HCT116 (cell line): Measurements from ENCODE around the gene BPIFA1. TPM values are rescaled to one million over a fixed set of nuclear protein-coding genes. Genes with fewer than 3 reads are reported as not detected.

Experiments
- ATAC-seq: fragments of 200-7000 bp; cut with Tn5 transposase; 2 replicates; pipeline ENCODE4 v1.9.1; 2020; ENCODE audit warnings: mild to moderate bottlenecking, moderate library complexity
- BruUV-seq: library from RNA; stranded (reverse); fragments of 400-500 nt; replicated peaks from 2 replicates; lab custom pipeline; 2021; lab: Mats Ljungman, UMichigan
- CTCF ChIA-PET: fragments of 300-600 bp; sonication (Branson Sonifier 250); formaldehyde crosslinking; loops from one replicate; lab custom pipeline; 2021; ENCODE audit warnings: antibody characterized with exemption; lab: Charles Lee
- POLR2A ChIA-PET: fragments of 300-600, 350-600 bp; sonication (Branson Sonifier 250); formaldehyde crosslinking; loops from one replicate; lab custom pipeline; 2021; ENCODE audit warnings: antibody characterized with exemption; lab: Charles Lee
- RAD21 ChIA-PET, 2 experiments: fragments of 300-600 bp; sonication (Branson Sonifier 250); formaldehyde crosslinking; loops; one replicate each; lab custom pipeline; 2023; ENCODE audit warnings: low total read pairs in 2 of 2; ENCODE audit not compliant: uncharacterized antibody in 2 of 2, unreplicated experiment in 2 of 2, low non-redundant PET in 1 of 2; lab: Charles Lee
- DNase-seq: peaks from one replicate; pipeline ENCODE4 v3.0.0-alpha.2; 2010; ENCODE audit warnings: low read depth, low spot score
- H2AFZ ChIP-seq: fragments of 200-600 bp; shearing (Covaris generic), sonication (generic); 2 replicates; pipeline ENCODE4 v1.6.1; 2017; ENCODE audit warnings: low read depth, mixed run types, mixed read lengths, antibody characterized with exemption, low read length; ENCODE audit not compliant: poor library complexity, severe bottlenecking
- H3K27ac ChIP-seq: 2 replicates; pipeline ENCODE4 v1.5.1; 2012; ENCODE audit warnings: low read depth, low read length
- H3K27me3 ChIP-seq: fragments of 200-600 bp; sonication (generic); 2 replicates; pipeline ENCODE4 v1.6.1; 2016; ENCODE audit warnings: mixed run types, low read length, mixed read lengths; ENCODE audit not compliant: insufficient read depth
- H3K36me3 ChIP-seq, 2 experiments: fragments of 200-500 bp in 1 of 2; fragments of 200-600 bp in 1 of 2; sonication (Bioruptor generic) in 1 of 2; sonication (generic) in 1 of 2; 2 replicates each; pipeline versions ENCODE4 v1.5.1 to v1.6.1; 2014 to 2016; ENCODE audit warnings: low read length in 2 of 2, inconsistent platforms in 1 of 2, mixed read lengths in 1 of 2, mixed run types in 1 of 2; ENCODE audit not compliant: insufficient read depth in 2 of 2, control insufficient read depth in 1 of 2
- H3K4me1 ChIP-seq, 2 experiments: fragments of 200-600 bp in 1 of 2; sonication (generic) in 1 of 2; 2 replicates each; pipeline versions ENCODE4 v1.5.1 to v1.6.1; 2012 to 2017; ENCODE audit warnings: low read length in 2 of 2, inconsistent platforms in 1 of 2, mild to moderate bottlenecking in 1 of 2, mixed read lengths in 1 of 2, mixed run types in 1 of 2, moderate library complexity in 1 of 2; ENCODE audit not compliant: insufficient read depth in 2 of 2, control insufficient read depth in 1 of 2
- H3K4me2 ChIP-seq: fragments of 200-600 bp; sonication (generic); 2 replicates; pipeline ENCODE4 v1.6.1; 2017; ENCODE audit warnings: mixed run types, low read length, mixed read lengths
- H3K4me3 ChIP-seq, 2 experiments: fragments of 200-600 bp in 1 of 2; sonication (generic) in 1 of 2; replicated peaks in 1 of 2; 2 replicates each; pipeline ENCODE4 v1.5.1; 2011 to 2016; ENCODE audit warnings: low read length in 2 of 2, control low read depth in 1 of 2, low read depth in 1 of 2, mild to moderate bottlenecking in 1 of 2, mixed read lengths in 1 of 2, mixed run types in 1 of 2
- H3K79me2 ChIP-seq: fragments of 200-600 bp; sonication (generic); 2 replicates; pipeline ENCODE4 v1.6.1; 2017; ENCODE audit warnings: mild to moderate bottlenecking, mixed run types, low read length, moderate library complexity, mixed read lengths; ENCODE audit not compliant: insufficient read depth
- H3K9ac ChIP-seq: fragments of 200-600 bp; sonication (generic); 2 replicates; pipeline ENCODE4 v1.6.1; 2016; ENCODE audit warnings: low read length, mixed read lengths
- H3K9me2 ChIP-seq: fragments of 200-600 bp; sonication (generic), shearing (Covaris generic); 2 replicates; pipeline ENCODE4 v1.6.1; 2017; ENCODE audit warnings: mixed run types, mild to moderate bottlenecking, moderate library complexity; ENCODE audit not compliant: insufficient read depth
- H3K9me3 ChIP-seq, 2 experiments: fragments of 200-500 bp in 1 of 2; fragments of 200-600 bp in 1 of 2; sonication (Bioruptor generic) in 1 of 2; sonication (generic) in 1 of 2; 2 replicates each; pipeline ENCODE4 v1.6.1; 2014 to 2017; ENCODE audit warnings: low read length in 2 of 2, mixed read lengths in 2 of 2, inconsistent platforms in 1 of 2, low read depth in 1 of 2, mild to moderate bottlenecking in 1 of 2, mixed run types in 1 of 2, moderate library complexity in 1 of 2; ENCODE audit not compliant: control insufficient read depth in 1 of 2, insufficient read depth in 1 of 2
- H4K20me1 ChIP-seq: fragments of 200-600 bp; sonication (generic), shearing (Covaris generic); 2 replicates; pipeline ENCODE4 v1.6.1; 2017; ENCODE audit warnings: mixed run types, mild to moderate bottlenecking, moderate library complexity; ENCODE audit not compliant: insufficient read depth
- EZH2 ChIP-seq: fragments of 200-600 bp; sonication (generic); IDR thresholded peaks from 2 replicates; pipeline ENCODE4 v1.6.1; 2017; ENCODE audit warnings: antibody characterized with exemption, mixed run types
- JUND ChIP-seq: IDR thresholded peaks from 2 replicates; pipeline ENCODE4 v1.6.1; 2012
- SRF ChIP-seq: IDR thresholded peaks from 2 replicates; pipeline ENCODE4 v1.6.1; 2012; ENCODE audit warnings: low read depth
- ZFX ChIP-seq: fragments of 450-650 bp; IDR thresholded peaks from 2 replicates; pipeline ENCODE4 v1.6.1; 2017
- intact Hi-C: fragments of 100-400 bp; cut with micrococcal nuclease; formaldehyde crosslinking; loops from 2 replicates; pipeline ENCODE4 v1.10.0; 2022
- total RNA-seq: library from RNA; stranded (reverse); gene quantifications from one replicate; pipeline ENCODE4 v1.2.1, GENCODE V29; 2021; ENCODE audit not compliant: unreplicated experiment
- TF ChIP-seq, protein P1 (sequence below), 3 experiments: fragments of 200-600 bp in 1 of 3; sonication (generic) in 1 of 3; IDR thresholded peaks in 2 of 3; conservative IDR thresholded peaks in 1 of 3; 2 replicates each; pipeline ENCODE4 v1.5.1; 2012 to 2017; ENCODE audit warnings: low read depth in 2 of 3, low read length in 2 of 3, antibody characterized with exemption in 1 of 3, borderline replicate concordance in 1 of 3, control low read depth in 1 of 3, mild to moderate bottlenecking in 1 of 3, mixed read lengths in 1 of 3, mixed run types in 1 of 3, moderate library complexity in 1 of 3; ENCODE audit not compliant: insufficient read depth in 1 of 3
- TF ChIP-seq, protein P2 (sequence below): IDR thresholded peaks from 2 replicates; pipeline ENCODE4 v1.6.1; 2012

The BPIFA1 gene
- total RNA-seq, 1 experiment from 2014 or later = not detected

DNA sequence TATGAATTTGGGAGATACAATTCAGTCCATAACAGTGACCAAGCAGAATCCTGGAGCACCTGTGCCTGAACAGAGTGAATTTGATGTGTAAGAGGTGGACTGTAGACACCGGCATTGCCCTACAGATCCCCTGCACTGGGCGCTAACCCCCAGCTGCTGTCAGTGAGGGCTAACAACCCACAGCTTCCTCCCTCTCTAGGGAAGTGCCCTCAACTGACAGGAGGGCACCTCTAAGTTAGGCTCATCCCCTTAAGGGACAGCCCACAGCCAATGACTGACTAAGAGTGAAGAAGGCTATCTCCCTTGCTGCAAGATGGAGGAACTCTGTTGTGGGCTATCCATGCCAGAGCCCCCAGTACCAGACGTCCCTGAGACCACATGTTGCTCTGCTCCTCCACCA is 31.9 kb downstream of the BPIFA1 start (continued):
- TF ChIP-seq, protein P1, sequence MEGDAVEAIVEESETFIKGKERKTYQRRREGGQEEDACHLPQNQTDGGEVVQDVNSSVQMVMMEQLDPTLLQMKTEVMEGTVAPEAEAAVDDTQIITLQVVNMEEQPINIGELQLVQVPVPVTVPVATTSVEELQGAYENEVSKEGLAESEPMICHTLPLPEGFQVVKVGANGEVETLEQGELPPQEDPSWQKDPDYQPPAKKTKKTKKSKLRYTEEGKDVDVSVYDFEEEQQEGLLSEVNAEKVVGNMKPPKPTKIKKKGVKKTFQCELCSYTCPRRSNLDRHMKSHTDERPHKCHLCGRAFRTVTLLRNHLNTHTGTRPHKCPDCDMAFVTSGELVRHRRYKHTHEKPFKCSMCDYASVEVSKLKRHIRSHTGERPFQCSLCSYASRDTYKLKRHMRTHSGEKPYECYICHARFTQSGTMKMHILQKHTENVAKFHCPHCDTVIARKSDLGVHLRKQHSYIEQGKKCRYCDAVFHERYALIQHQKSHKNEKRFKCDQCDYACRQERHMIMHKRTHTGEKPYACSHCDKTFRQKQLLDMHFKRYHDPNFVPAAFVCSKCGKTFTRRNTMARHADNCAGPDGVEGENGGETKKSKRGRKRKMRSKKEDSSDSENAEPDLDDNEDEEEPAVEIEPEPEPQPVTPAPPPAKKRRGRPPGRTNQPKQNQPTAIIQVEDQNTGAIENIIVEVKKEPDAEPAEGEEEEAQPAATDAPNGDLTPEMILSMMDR (IDR thresholded peaks at IDR 0.05 in 2 of 3, conservative IDR thresholded peaks at IDR 0.05 in 1 of 3; ENCODE audit: borderline replicate concordance in 1 of 3, insufficient read depth in 1 of 3, low read depth in 2 of 3, low read length in 2 of 3) = no peak
- TF ChIP-seq ZFX = no peak
- TF ChIP-seq EZH2 = no peak

DNA sequence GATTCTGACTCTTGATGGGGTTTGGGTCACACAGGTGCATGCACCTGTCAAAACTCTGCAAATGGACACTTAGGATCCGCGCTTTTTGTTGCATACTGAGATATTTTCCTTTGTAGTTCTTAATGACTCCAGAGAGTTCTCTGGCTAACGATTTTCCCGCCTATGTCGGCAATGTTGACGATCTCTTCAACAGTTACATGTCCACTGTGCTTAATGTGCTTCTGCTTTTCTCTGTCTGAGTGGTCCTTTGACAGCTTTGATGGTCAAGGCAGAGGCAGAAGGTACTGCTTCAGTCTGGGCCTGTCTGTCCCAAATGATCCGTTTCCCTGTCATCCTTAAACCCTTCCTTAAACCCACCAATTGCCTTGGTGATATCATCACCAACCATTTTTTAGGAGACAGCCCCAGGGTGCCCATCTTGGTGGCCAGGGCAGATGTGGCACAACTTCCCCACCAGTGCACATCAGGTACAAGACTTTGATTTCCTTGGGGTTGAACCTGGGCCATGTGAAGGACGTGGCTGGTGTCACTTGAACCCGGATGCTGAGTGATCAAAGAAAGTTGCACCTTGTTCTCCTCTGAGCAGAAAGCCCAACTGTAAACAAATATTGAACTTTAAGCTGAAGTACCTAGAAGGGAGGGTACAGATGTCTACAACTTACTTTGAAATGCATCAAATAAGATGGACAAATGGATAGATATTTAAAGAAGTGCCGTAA is 36.5 kb downstream of the BPIFA1 start:
- no peak for ATAC-seq
- ChIA-PET RAD21 (no interaction called here), CTCF (no interaction called here), POLR2A (no interaction called here)
- no peak overlapping the region for H3K9ac ChIP-seq
- H3K79me2 ChIP-seq = no peaks in the 10 kb centered on the region
- H2AFZ ChIP-seq = no peak overlapping the region
- DNase-seq = no peak
- TF ChIP-seq, protein P2, sequence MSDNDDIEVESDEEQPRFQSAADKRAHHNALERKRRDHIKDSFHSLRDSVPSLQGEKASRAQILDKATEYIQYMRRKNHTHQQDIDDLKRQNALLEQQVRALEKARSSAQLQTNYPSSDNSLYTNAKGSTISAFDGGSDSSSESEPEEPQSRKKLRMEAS = no peak
- no peak for TF ChIP-seq JUND
- TF ChIP-seq SRF = no peak
- intact Hi-C loops = no loop called here
- no peak overlapping the region for H3K4me2 ChIP-seq
- no peaks in the 10 kb centered on the region for H3K4me1 ChIP-seq
- H4K20me1 ChIP-seq = no peaks in the 10 kb centered on the region
- H3K4me3 ChIP-seq = no peak overlapping the region
- H3K9me2 ChIP-seq = no peaks in the 10 kb centered on the region
- BruUV-seq = no TSS peak
- H3K9me3 ChIP-seq = no peaks in the 10 kb centered on the region
- no peaks in the 10 kb centered on the region for H3K36me3 ChIP-seq
- H3K27ac ChIP-seq = no peak overlapping the region
- H3K27me3 ChIP-seq = peaks cover 19% of the 10 kb centered on the region; the same call in 1 of the 2 replicates
